ENCODE results near the gene ADISSP. TPM values are rescaled to one million over a fixed set of nuclear protein-coding genes. Genes with fewer than 3 reads are reported as not detected.
A peak's percentile ranks its signal among the peaks of the same experiment; 100 is the strongest.
"Not testable (repeated sequence)": the region's sequence is repeated elsewhere in the genome, so short reads cannot be mapped to it uniquely, and the experiment has no call there.

ADISSP gene
- total RNA-seq, 3 donors from 2014 or later (not counting 1 experiment from before 2014, with no cell fraction given), result 10.1 to 13.5 (median 12.3) TPM

DNA sequence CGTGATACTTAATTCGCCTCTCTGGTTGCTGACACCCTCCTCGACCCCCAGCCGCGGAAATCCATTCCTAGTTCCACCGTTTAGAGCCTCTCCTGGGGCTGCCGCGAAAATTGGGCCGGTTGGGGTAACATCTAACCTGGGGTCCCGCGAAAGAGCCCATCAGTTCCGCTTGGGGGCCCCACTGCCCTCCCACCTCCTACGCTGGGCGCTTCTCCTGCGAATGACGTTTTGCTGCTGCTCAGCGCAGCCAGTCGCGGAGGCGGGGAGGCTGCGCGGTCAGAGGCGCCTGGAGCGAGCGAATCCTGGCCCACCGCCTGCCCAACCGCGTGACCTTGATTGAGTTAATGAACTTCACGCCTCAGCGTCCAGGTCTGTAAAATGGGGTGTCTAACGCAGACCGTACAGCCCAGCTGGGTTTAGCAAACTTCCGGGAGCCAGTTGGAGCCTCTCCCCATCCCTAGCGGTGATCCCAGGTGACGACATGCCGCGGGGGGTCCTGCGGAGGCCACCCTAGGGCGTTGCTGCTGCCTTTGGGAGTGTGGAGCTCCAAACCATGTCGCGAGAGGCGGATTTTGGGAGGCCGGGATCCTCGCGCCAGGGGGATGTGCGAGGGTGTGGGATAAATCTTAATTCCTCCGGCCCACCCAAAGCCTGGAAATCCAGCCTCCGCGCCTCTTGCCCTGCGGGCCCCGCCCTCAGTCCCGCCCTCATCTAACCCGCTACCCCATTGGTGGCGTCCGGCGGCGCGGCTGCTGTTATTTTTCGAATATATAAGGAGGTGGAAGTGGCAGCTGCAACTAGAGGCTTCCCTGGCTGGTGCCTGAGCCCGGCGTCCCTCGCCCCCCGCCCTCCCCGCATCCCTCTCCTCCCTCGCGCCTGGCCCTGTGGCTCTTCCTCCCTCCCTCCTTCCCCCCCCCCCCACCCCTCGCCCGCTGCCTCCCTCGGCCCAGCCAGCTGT lies 28.2 kb upstream of the ADISSP start, which contains the start of gene CDC25B:
TSS of gene CDC25B (plus strand) at position 800 of the 958 bp plus-strand sequence. CDS start 222 bp downstream, outside the sequence.
- H3K4me3 Mint-ChIP-seq, result peak within 1 kb of the TSS; percentile 97
- H3K4me3 ChIP-seq (ENCODE audit: low read length), result peak within 1 kb of the TSS; percentile 87
- intact Hi-C loops (cut with micrococcal nuclease), result loop anchor here (1.0 to 5.0 kb wide), 4 partner anchors 16 to 52 kb away; partner anchors contain the start of genes AP5S1 and MAVS
- H3K27me3 ChIP-seq (ENCODE audit: control insufficient read depth, insufficient read depth, low read length), result no peaks in the 10 kb centered on the region
- ATAC-seq (peak; percentile 85 to 93 (median 87)), DNase-seq (peak; percentile 84 to 91)
- peaks cover 57% of the 10 kb centered on the region for H3K4me1 ChIP-seq (ENCODE audit: control insufficient read depth, insufficient read depth, low read length)
- TF ChIP-seq CTCF (IDR thresholded peaks at IDR 0.05), result no peak
- H3K36me3 Mint-ChIP-seq, result no peaks in the 10 kb centered on the region
- H3K4me1 Mint-ChIP-seq, result peaks cover 24 to 51% of the 10 kb centered on the region in 2 donors
- peak within 1 kb of the TSS; percentile 96 for H3K27ac Mint-ChIP-seq
- under 1% methylated on average over 50 of the region's 69 CpGs for WGBS (ENCODE audit: insufficient coverage)
- H3K36me3 ChIP-seq (ENCODE audit: control insufficient read depth, insufficient read depth, low read length), result peaks cover 16% of the 10 kb centered on the region
- H3K9me3 Mint-ChIP-seq, result no peaks in the 10 kb centered on the region
- no peaks in the 10 kb centered on the region for H3K9me3 ChIP-seq (ENCODE audit: control insufficient read depth, insufficient read depth, low read length)
- H3K27ac ChIP-seq (ENCODE audit: low read length), result peak within 1 kb of the TSS; percentile 99
- no peaks in the 10 kb centered on the region for H3K27me3 Mint-ChIP-seq (ENCODE audit: low read depth in 2 of 2)

DNA sequence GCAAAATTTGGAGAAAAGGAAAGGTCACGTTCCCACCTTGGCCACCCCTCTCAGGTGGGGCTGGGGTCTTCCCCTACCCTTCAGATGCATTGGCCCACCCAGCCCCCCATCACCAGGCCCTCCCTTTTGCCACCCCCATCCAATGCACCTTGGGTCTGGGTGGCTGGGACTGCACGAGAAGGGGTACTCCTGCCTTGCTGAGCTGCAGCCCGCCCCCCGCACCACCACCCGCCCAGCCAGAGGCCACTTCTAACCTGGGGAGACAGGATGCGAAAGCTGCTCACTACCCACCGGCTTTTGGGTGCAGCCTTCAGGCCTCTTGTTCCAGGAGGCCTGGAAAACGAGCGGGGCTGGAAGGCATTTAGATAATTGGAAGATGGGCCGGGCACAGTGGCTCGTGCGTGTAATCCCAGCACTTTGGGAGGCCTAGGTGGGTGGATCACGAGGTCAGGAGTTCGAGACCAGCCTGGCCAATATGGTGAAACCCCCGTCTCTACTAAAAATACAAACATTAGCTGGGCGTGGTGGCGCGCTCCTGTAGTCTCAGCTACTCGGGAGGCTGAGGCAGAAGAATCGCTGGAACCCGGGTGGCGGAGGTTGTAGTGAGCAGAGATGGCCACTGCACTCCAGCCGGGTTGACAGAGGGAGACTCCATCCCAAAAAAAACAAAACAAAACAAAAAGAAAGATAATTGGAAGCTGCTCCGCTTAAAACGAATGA lies 27.3 kb upstream of the ADISSP start:
- peak overlapping the region; percentile 99 for H3K27ac ChIP-seq (ENCODE audit: low read length)
- Mint-ChIP-seq H3K36me3 (no peaks in the 10 kb centered on the region), H3K27me3 (ENCODE audit: low read depth in 2 of 2) (no peaks in the 10 kb centered on the region), H3K4me1 (peaks cover 24 to 43% of the 10 kb centered on the region in 2 donors), H3K4me3 (peak overlapping the region; percentile 97), H3K27ac (peak overlapping the region; percentile 96), H3K9me3 (no peaks in the 10 kb centered on the region)
- peak overlapping the region; percentile 87 for H3K4me3 ChIP-seq (ENCODE audit: low read length)
- no peaks in the 10 kb centered on the region for H3K9me3 ChIP-seq (ENCODE audit: control insufficient read depth, insufficient read depth, low read length)
- no peaks in the 10 kb centered on the region for H3K27me3 ChIP-seq (ENCODE audit: control insufficient read depth, insufficient read depth, low read length)
- WGBS (ENCODE audit: insufficient coverage), result 93% methylated on average over 25 of the region's 25 CpGs
- intact Hi-C loops (cut with micrococcal nuclease), result loop anchor here (1.0 to 5.0 kb wide), 4 partner anchors 16 to 52 kb away; partner anchors contain the start of genes AP5S1 and MAVS
- ATAC-seq (no peak), DNase-seq (no peak)
- peaks cover 48% of the 10 kb centered on the region for H3K4me1 ChIP-seq (ENCODE audit: control insufficient read depth, insufficient read depth, low read length)
- peaks cover 7% of the 10 kb centered on the region for H3K36me3 ChIP-seq (ENCODE audit: control insufficient read depth, insufficient read depth, low read length)
- no peak for TF ChIP-seq CTCF (IDR thresholded peaks at IDR 0.05)

- H3K27me3 ChIP-seq (ENCODE audit: control insufficient read depth, insufficient read depth, low read length); ATAC-seq; H3K36me3 ChIP-seq (ENCODE audit: control insufficient read depth, insufficient read depth, low read length); H3K27ac ChIP-seq (ENCODE audit: low read length); H3K36me3 Mint-ChIP-seq; H3K27me3 Mint-ChIP-seq (ENCODE audit: low read depth in 2 of 2); H3K27ac Mint-ChIP-seq; H3K4me3 ChIP-seq (ENCODE audit: low read length); intact Hi-C loops (cut with micrococcal nuclease); H3K9me3 Mint-ChIP-seq; H3K4me3 Mint-ChIP-seq; H3K9me3 ChIP-seq (ENCODE audit: control insufficient read depth, insufficient read depth, low read length); DNase-seq: not testable (repeated sequence)
- peaks cover 21 to 36% of the 10 kb centered on the region in 2 donors for H3K4me1 Mint-ChIP-seq
- H3K4me1 ChIP-seq (ENCODE audit: control insufficient read depth, insufficient read depth, low read length), result peaks cover 41% of the 10 kb centered on the region
- no CpG with 5 or more reads among the region's 3 CpGs for WGBS (ENCODE audit: insufficient coverage)
Observed at GRCh38 chr20:3794168-3794567, 26.6 kb upstream of the ADISSP start.

GRCh38 chr20:3789201-3789600 lies 21.6 kb upstream of the ADISSP start:
- intact Hi-C loops (cut with micrococcal nuclease), result loop anchor here (10.0 kb wide), 1 partner anchor 296 kb away; no protein-coding TSS in a partner anchor
- H3K4me1 ChIP-seq (ENCODE audit: control insufficient read depth, insufficient read depth, low read length), result peaks cover 25% of the 10 kb centered on the region
- 98% methylated on average over 4 of the region's 4 CpGs for WGBS (ENCODE audit: insufficient coverage)
- H3K4me3 ChIP-seq (ENCODE audit: low read length); H3K9me3 ChIP-seq (ENCODE audit: control insufficient read depth, insufficient read depth, low read length); H3K27ac ChIP-seq (ENCODE audit: low read length); ATAC-seq; H3K27me3 ChIP-seq (ENCODE audit: control insufficient read depth, insufficient read depth, low read length); H3K9me3 Mint-ChIP-seq; DNase-seq; H3K27me3 Mint-ChIP-seq (ENCODE audit: low read depth in 2 of 2); H3K36me3 ChIP-seq (ENCODE audit: control insufficient read depth, insufficient read depth, low read length); H3K36me3 Mint-ChIP-seq: not testable (repeated sequence)
- Mint-ChIP-seq H3K4me3 (peak overlapping the region; percentile 29), H3K4me1 (peaks cover 15 to 30% of the 10 kb centered on the region in 2 donors), H3K27ac (peak overlapping the region in 1 of 2 donors; percentile 43)

All from natural killer cell (primary cell).